HEK293 (cell line): ENCODE measurements around the gene COL25A1.

Experiments
- CTCF ChIA-PET: fragments of 350-600 bp; formaldehyde crosslinking; extraction: SDS; loops from one replicate; lab custom pipeline; 2021; ENCODE audit warnings: antibody characterized with exemption; lab: Yijun Ruan, JAX
- POLR2A ChIA-PET: fragments of 300-600 bp; formaldehyde crosslinking; extraction: SDS; loops from one replicate; lab custom pipeline; 2020; ENCODE audit warnings: antibody characterized with exemption, inconsistent platforms; lab: Yijun Ruan, JAX
- H3K27ac ChIP-seq: fragments of 200-500 bp; sonication (Bioruptor generic); 2 replicates; pipeline ENCODE4 v1.5.1; 2014; ENCODE audit warnings: low read depth, low read length, control low read depth, inconsistent platforms; ENCODE audit errors: extremely low read depth
- H3K36me3 ChIP-seq, 2 experiments: fragments of 200-500 bp in 1 of 2; sonication (Bioruptor generic) in 1 of 2; 1 replicate in 1 of 2; 2 replicates in 1 of 2; pipeline ENCODE4 v1.5.1; 2014 to 2017; ENCODE audit warnings: inconsistent platforms in 2 of 2, low read length in 2 of 2; ENCODE audit not compliant: control insufficient read depth in 2 of 2, insufficient read depth in 1 of 2
- H3K4me1 ChIP-seq: fragments of 200-500 bp; sonication (Bioruptor generic); 2 replicates; pipeline ENCODE4 v1.5.1; 2014; ENCODE audit warnings: mild to moderate bottlenecking, low read length, inconsistent platforms; ENCODE audit not compliant: control insufficient read depth, insufficient read depth
- H3K4me3 ChIP-seq: 2 replicates; pipeline ENCODE4 v1.5.1; 2011; ENCODE audit warnings: low read depth, mild to moderate bottlenecking, control low read depth, low read length, moderate library complexity
- H3K9me3 ChIP-seq: fragments of 200-500 bp; sonication (Bioruptor generic); 2 replicates; pipeline ENCODE4 v1.5.1; 2014; ENCODE audit warnings: low read depth, low read length, inconsistent platforms; ENCODE audit not compliant: control insufficient read depth, insufficient read depth
- GLI4 ChIP-seq: fragments of 450-650 bp; formaldehyde crosslinking; IDR thresholded peaks from 2 replicates; pipeline ENCODE4 v1.5.1; 2016; ENCODE audit warnings: missing biosample characterization, missing genetic modification characterization
- KLF8 ChIP-seq: fragments of 450-650 bp; formaldehyde crosslinking; IDR thresholded peaks from 2 replicates; pipeline ENCODE4 v1.5.1; 2016; ENCODE audit warnings: missing biosample characterization, missing genetic modification characterization
- KLF9 ChIP-seq: fragments of 450-650 bp; formaldehyde crosslinking; IDR thresholded peaks from 2 replicates; pipeline ENCODE4 v1.5.1; 2016; ENCODE audit warnings: missing biosample characterization, missing genetic modification characterization, low read depth
- PRDM10 ChIP-seq: fragments of 450-650 bp; formaldehyde crosslinking; IDR thresholded peaks from 2 replicates; pipeline ENCODE4 v1.5.1; 2016; ENCODE audit warnings: missing biosample characterization, missing genetic modification characterization
- REST ChIP-seq: fragments of 450-650 bp; formaldehyde crosslinking; IDR thresholded peaks from 2 replicates; pipeline ENCODE4 v1.5.1; 2016; ENCODE audit warnings: missing biosample characterization, missing genetic modification characterization
- YY2 ChIP-seq: fragments of 450-650 bp; formaldehyde crosslinking; IDR thresholded peaks from 2 replicates; pipeline ENCODE4 v1.5.1; 2016; ENCODE audit warnings: missing biosample characterization, missing genetic modification characterization
- ZBTB21 ChIP-seq: fragments of 450-650 bp; formaldehyde crosslinking; IDR thresholded peaks from 2 replicates; pipeline ENCODE4 v1.5.1; 2017; ENCODE audit warnings: missing biosample characterization, missing genetic modification characterization
- ZBTB6 ChIP-seq: fragments of 450-650 bp; formaldehyde crosslinking; IDR thresholded peaks from 2 replicates; pipeline ENCODE4 v1.5.1; 2017; ENCODE audit warnings: missing biosample characterization, missing genetic modification characterization
- ZNF23 ChIP-seq: fragments of 450-650 bp; formaldehyde crosslinking; IDR thresholded peaks from 2 replicates; pipeline ENCODE4 v1.5.1; 2016; ENCODE audit warnings: missing biosample characterization, missing genetic modification characterization, borderline replicate concordance
- ZNF292 ChIP-seq: fragments of 450-650 bp; formaldehyde crosslinking; IDR thresholded peaks from 2 replicates; pipeline ENCODE4 v1.5.1; 2016; ENCODE audit warnings: low read depth, missing biosample characterization, missing genetic modification characterization, borderline replicate concordance
- ZNF335 ChIP-seq: fragments of 450-650 bp; formaldehyde crosslinking; conservative IDR thresholded peaks from 2 replicates; pipeline ENCODE4 v1.5.1; 2016; ENCODE audit warnings: missing biosample characterization, missing genetic modification characterization
- ZNF449 ChIP-seq: fragments of 450-650 bp; formaldehyde crosslinking; IDR thresholded peaks from 2 replicates; pipeline ENCODE4 v1.5.1; 2017; ENCODE audit warnings: missing biosample characterization, mild to moderate bottlenecking, missing genetic modification characterization, moderate library complexity
- ZNF529 ChIP-seq: fragments of 450-650 bp; formaldehyde crosslinking; IDR thresholded peaks from 2 replicates; pipeline ENCODE4 v1.5.1; 2017; ENCODE audit warnings: missing genetic modification characterization, missing biosample characterization; ENCODE audit not compliant: insufficient replicate concordance
- ZNF530 ChIP-seq: fragments of 450-650 bp; formaldehyde crosslinking; IDR thresholded peaks from 2 replicates; pipeline ENCODE4 v1.5.1; 2016; ENCODE audit warnings: low read depth, missing biosample characterization, missing genetic modification characterization
- ZNF560 ChIP-seq: fragments of 450-650 bp; formaldehyde crosslinking; IDR thresholded peaks from 2 replicates; pipeline ENCODE4 v1.5.1; 2017; ENCODE audit warnings: missing biosample characterization, missing genetic modification characterization, borderline replicate concordance
- ZNF571 ChIP-seq: fragments of 450-650 bp; formaldehyde crosslinking; IDR thresholded peaks from 2 replicates; pipeline ENCODE4 v1.5.0; 2017; ENCODE audit warnings: missing biosample characterization, missing genetic modification characterization

Gene COL25A1

GRCh38 chr4:109011241-109012026 is 291.0 kb downstream of the COL25A1 start:
- TF ChIP-seq GLI4 (no peak), ZNF335 (tag by site-specific recombination) (no peak), ZNF529 (tag by site-specific recombination) (no peak), REST (tag by site-specific recombination) (no peak), PRDM10 (no peak), KLF9 (tag by site-specific recombination) (no peak), ZNF560 (tag by site-specific recombination) (no peak), ZNF530 (tag by site-specific recombination) (no peak), ZNF449 (no peak), ZNF292 (tag by site-specific recombination) (no peak), ZNF23 (no peak), ZNF571 (tag by site-specific recombination) (no peak), KLF8 (tag by site-specific recombination) (no peak), ZBTB6 (tag by site-specific recombination) (no peak), YY2 (no peak), ZBTB21 (tag by site-specific recombination) (no peak)
- TF ChIP-seq, all 188 proteins: peak for 0
- no peak overlapping the region for H3K4me3 ChIP-seq
- no peaks in the 10 kb centered on the region for H3K36me3 ChIP-seq
- no peaks in the 10 kb centered on the region for H3K9me3 ChIP-seq
- ChIA-PET CTCF (no interaction called here), POLR2A (no interaction called here)
- H3K27ac ChIP-seq, result no peak overlapping the region
- no peaks in the 10 kb centered on the region for H3K4me1 ChIP-seq
